ENCODE measurements around the gene KCNG2.

Gene KCNG2

DNA sequence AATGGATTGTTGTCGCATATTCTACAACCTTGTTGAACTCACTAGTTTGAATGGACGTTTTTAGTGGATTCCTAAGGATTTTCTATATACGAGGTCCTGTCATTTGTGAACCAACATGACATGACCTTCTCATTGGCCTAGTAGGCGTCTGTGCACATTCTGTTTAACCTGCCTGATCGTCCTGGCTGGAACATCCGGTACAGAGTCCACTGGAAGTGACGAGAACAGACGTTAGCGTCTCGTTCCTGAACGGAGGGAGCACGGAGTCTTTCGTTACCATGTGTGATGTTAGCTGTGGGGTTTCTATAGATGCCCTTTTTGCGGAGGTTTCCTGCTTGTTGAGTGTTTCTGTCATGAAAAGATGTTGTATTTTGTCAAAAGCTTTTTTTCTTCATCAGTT is 91.8 kb downstream of the KCNG2 start:
- no peak for DNase-seq

DNA sequence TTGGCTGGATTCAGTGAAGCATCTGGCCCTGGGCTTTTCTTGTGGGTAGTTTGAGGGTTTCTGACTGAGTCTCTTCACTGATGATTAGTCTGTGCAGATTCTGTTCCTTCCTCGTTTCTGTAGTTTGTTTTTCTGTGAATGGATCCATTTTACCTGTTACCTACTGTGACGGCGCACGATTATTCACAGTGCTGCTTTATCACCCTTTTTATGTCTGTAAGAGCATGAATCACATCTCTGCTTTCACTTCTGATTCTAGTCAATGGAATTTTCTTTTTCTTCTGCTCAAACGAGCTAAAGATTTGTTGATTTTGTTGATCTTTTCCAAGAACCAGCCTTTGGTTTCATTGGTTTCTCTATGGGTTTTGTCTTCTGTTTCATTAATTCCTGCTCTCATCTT is 92.9 kb downstream of the KCNG2 start:
- no peak for DNase-seq

DNA sequence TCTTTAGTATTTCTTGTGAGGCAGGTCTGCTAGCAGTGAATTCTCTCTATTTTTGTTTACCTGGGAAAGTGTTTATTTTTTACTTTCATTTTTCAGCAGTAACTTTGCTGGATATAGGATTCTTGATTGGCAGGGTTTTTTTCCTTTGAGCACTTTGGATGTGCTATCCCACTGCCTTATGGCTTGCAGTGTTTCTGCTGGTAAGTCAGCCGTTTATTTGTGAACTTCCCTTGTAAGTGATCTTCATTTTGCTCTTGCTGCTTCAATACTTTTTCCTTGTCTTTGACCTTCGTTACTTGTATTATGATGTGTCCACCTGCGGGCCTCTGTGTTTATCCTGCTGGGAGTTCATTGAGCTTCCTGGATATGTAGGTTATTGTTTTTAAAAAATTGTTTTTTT is 99.0 kb downstream of the KCNG2 start:
- no peak for DNase-seq

DNA sequence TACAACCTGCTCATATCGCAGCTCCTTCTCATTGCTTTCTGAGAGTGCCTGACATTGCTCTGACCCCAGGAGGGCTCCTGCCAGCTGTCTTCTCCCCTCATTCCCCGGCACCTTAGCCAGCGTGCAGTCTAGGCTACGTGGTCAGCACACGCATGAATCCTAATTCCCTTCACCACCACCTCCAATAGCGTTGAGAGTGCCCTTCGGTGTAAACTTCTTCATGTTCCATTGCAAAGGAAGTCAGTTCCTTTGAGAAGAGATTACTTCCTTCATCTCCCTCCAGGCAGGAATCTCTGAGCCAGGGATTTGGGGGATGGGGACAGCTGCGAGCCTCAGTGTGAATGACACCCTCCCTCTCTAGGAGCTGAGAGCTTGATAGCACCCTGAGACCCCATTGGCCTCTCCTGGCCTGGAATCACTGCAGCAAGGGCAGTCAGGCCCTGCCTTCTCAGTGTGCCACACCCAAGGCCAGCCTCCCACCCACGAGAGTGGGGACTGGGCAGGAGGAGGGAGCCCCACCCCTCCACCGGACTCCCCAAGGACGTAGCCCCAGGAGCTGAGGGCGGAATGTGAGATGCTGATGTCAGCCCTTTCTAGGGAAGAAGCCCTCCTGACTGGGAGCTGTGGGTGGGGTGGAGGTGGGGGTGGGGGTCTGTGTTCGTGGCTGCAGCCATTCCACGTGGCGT is 100.3 kb downstream of the KCNG2 start:
- no peak for DNase-seq

GRCh38 chr18:79898952-79899608 is 101.3 kb downstream of the KCNG2 start:
- no peak for DNase-seq

- DNase-seq, result no peak
Measured at GRCh38 chr18:79899609-79900445, 102.1 kb downstream of the KCNG2 start.

DNA sequence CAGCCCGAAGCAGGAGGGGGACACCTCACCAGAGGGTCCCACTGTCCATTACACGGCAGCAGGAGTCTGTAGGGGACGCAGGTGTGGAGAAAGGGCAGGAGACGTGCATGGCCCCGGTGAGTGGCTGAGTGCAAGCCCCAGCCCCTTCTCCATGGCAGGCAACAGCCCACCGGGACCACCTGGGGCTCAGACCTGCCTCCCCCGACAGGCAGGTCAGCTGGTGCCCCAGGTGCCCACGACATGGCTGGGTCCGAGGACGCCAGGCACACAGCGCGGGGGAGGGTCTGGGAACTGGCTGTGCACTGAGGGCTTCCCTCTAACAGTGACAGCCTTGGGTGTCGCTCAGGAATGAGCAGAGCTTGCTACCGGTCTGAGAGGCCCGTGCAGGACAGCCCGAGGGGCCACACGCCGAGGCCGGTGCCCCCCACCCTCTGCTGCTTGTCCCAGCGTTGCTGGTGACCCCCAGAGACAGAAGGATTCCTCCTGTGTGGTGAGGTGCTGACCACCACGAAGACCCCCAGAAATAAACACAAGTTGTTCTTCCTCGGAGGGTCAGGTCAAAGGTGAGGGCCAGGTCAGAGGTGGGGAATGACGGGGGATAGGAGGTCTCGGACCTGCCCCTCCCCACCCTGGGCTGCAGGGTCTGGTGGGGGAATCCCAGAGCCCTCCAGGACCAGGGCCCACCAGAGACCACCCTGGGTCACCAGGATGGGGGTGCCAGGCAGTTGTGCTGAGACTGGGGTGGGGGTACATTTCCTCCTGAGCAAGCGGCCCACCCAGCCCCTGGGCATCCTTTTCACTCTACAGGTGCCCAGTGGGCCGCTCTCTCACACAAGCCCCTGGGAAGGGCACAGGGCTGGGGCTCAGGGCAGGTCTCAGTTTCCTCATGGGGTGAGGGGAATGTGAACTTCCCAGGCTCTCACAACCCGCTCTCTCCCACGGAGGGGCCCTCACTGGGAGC is 103.2 kb downstream of the KCNG2 start:
- no peak for DNase-seq

- DNase-seq, result no peak
Measured at GRCh38 chr18:79901665-79902064, 103.9 kb downstream of the KCNG2 start.

DNA sequence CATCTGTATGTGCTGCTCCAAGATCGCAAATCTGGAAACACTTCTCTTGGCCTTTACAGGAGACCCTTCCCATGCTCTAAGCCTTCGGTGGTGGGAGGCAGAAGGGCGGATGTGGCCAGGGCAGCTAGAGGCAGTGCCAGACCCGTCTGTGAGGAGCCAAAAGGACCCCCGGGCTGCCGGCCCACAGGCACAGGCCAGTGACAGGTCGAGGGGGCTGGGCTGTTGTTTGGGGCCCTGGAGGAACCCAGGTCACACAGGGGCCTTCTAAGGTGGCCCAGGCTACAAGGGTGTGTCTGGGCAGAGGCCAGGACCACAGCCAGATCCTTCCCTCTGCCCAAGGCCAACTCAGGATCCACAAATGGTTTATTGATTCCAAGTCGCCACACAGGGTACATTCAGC is 104.3 kb downstream of the KCNG2 start:
- DNase-seq, result no peak

DNA sequence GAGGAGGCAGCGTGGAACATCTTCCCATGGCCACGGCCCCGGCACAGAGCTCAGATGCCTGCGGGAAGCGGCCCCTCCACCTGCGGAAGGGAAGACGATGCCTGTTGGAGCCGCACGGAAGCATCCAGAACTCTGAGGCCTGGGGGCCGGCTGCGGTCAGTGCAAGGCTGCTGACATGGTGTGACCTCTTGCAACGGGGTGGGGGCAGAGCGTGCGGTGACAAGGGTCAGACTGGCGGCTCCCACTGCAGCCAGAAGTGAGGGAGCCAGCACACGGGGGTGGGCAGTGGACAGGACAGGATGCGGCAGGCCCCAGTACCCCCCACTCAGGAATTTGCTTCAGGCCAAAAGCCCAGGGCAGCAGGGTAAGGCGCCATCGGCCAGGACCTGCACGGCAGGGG is 104.9 kb downstream of the KCNG2 start:
- no peak for DNase-seq

- no peak for DNase-seq
Measured at GRCh38 chr18:79903071-79903635, 105.4 kb downstream of the KCNG2 start.

DNA sequence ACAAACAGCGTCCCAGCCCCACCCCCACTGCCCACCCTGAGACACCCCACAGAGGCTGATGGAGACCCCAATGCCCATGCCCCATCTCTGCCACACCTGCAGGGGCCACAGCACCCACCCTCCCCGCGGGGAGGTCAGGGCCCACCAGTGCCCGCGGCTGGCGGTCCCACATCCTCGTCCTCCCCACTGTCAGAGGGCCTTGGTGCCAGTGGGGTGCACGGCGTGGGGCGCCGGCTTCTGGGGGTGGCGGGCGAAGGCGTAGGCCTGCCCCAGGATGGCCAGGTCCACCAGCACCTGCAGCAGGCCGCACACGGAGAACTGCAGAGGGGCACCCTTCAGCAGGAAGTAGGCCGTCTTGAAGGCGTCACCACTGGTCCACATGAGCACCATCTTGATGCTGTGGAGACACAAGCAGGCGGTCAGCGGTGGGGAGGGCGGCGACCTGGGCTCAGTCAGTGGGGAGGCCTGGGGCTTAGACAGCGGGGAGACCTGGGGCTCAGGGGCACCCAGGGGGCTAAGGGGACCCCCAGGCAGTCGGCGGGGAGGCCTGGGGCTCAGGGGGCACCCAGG is 106.1 kb downstream of the KCNG2 start:
- no peak for DNase-seq

DNA sequence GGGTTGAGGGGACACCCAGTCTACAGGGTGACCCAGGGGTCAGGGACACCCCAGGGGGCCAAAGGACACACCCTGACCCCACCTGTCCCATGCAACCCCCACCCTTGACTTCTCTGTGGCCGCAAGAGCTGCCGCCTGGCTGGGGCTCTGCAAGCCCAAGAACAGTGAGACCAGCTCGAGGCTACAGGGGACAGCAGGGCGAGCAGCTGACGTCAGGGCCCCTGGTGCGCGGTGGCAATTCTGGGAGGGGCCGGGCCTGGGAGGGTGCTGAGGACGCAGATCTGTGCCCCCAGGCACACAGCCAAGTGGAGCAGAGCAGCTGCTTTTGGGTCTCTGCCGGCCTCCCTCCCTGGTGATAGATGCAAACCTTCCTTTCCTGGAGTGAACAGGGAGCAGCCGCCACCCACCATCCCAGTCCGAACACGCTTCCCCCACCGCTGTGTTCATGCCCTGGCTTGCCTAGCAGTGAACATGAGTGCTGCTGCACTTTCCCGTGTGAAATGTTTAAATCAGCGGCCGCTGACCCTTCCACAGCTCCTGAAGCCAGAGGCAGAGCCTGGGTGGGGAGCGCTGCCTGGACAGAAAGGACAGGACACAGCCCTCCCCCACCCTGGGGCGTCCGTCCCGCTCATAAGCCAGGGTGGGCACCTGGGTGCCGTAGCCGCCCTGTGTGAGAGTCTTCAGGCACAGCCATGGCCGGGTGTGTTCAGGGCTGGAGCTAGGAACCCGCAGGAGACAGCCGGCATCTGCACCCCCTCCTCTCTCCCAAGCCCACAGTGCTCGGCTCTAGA is 106.8 kb downstream of the KCNG2 start:
- DNase-seq, result no peak

GRCh38 chr18:79905389-79905911 is 107.7 kb downstream of the KCNG2 start:
- no peak for DNase-seq

GRCh38 chr18:79905993-79906392 is 108.3 kb downstream of the KCNG2 start:
- no peak for DNase-seq

- DNase-seq, result no peak
Measured at GRCh38 chr18:79906706-79907105, 109.0 kb downstream of the KCNG2 start.

GRCh38 chr18:79910563-79911343 is 113.0 kb downstream of the KCNG2 start:
- DNase-seq, result no peak

- no peak for DNase-seq
Measured at GRCh38 chr18:79911344-79912270, 113.9 kb downstream of the KCNG2 start.

DNA sequence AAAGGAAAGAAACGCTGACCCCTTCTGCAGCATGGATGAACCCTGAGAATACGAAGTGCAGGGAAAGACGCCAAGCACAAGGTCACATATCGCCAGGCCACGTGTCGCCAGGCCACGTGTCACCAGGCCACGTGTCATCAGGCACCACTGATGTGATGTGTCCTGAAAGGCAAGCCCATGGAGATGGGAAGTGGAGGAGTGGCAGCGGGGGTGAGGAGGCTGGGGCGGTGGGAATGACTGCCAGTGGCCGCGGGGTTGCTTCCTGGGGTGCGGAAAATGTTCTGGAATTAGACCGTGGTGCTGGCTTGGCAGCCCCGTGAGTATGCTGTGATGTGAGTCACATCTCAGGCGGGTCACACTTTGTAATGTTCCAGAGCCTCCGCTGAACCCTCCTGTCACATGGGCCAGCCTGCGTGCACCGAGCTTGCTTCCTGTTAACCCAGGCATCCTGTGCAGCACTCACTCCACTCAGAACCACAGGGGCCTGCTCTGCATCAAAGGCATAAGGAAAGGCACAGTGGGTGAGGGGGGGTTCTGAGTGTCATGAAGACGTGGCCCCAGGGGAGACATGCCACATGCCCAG is 114.8 kb downstream of the KCNG2 start:
- no peak for DNase-seq

Measured in NCI-H1092 (cell line).